Esophagus squamous epithelium (tissue), 4 donors: ENCODE data around the gene FOXQ1.

Experiments used
- CTCF ChIP-seq, 6 experiments: fragments of 450-650 bp in 4 of 6; fragments of 200-600 bp in 2 of 6; sonication (generic) in 2 of 6; IDR thresholded peaks; one replicate each; pipeline ENCODE4 v1.5.1; 2016 to 2019; ENCODE audit warnings: antibody characterized with exemption in 6 of 6, mild to moderate bottlenecking in 4 of 6, moderate library complexity in 4 of 6
- POLR2A ChIP-seq, 4 donors: fragments of 450-650 bp; IDR thresholded peaks; one replicate each; pipeline ENCODE4 v1.6.1; 2017; ENCODE audit warnings: antibody characterized with exemption in 4 of 4, mild to moderate bottlenecking in 4 of 4, moderate library complexity in 3 of 4

- TF ChIP-seq CTCF (IDR thresholded peaks at IDR 0.05), result no peak
- TF ChIP-seq POLR2A (IDR thresholded peaks at IDR 0.05), result no peak
Observed at GRCh38 chr6:1296542-1296941, 15.4 kb upstream of the FOXQ1 start.
